ENCODE data around the gene MBOAT1.
"Not testable (repeated sequence)": the region's sequence is repeated elsewhere in the genome, so short reads cannot be mapped to it uniquely, and the experiment has no call there.

The MBOAT1 gene

DNA sequence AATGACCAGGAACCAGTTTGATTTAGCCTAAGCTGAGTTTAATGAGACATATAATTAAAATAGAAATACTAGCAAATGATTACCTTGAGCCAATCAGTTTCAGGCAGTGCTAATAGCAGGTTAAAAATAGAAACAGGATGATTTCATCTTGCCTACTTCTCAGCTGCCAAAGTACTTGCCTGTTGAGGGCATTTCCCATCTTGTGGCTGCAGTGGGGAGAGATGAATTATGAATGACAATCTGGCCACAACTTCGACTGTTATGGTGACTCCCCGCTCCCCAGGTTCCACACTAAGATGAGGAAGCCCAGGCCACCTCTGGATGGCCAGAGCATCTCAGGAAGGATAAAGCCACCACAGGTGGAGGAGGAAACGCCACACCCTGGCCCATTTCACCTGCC, 31.3 kb downstream of the MBOAT1 start:
- H3K4me3 ChIP-seq (ENCODE audit: low read length), result no peak overlapping the region
- DNase-seq (ENCODE audit: low read depth, low spot score), result no peak

DNA sequence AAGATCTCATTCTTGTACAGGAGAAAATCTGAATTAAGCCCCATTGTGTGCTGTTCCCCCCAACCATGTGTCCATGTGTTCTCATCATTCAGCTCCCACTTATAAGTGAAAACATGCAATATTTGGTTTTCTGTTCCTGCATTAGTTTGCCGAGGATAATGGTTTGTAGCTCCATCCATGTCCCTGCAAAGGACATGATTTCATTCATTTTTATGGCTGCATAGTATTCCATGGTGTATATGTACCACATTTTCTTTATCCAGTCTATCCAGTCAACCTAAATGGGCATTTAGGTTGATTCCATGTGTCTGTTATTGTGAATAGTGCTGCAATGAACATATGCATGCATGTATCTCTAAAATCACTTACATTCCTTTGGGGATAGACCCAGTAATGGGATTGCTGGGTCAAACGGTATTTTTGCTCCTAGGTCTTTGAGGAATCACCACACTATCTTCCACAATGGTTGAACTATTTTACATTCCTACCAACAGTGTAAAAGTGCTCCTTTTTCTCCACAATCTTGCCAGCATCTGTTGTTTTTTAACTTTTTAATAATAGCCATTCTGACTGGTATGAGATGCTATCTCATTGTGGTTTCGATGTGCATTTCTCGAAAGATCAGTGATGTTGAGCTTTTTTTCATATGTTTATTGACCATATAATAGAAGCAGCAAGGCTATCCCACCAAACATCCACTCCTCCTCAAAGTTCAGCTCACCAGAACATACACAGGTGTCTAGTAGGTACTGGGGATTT, 32.8 kb downstream of the MBOAT1 start:
- not testable (repeated sequence) for DNase-seq (ENCODE audit: low read depth, low spot score); H3K4me3 ChIP-seq (ENCODE audit: low read length)

DNA sequence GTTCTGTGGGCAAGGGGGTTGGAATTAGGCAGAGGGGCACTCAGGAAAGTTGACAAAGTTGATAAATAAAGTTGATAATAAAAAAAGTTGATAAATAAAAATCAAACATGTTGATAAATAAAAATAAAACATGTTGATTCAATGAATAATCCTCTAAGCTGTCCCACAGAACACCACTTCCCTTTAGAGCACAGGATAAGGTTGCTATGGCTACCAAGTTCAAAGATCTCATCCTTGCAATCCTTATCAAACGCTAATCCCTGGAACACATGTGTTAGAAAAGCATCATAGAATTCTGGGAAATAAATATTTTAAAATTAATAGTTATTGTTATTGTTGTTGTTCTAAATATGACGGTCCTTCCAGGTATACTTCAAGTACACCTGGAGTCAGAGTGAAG, 33.9 kb downstream of the MBOAT1 start:
- no peak for DNase-seq (ENCODE audit: low read depth, low spot score)
- H3K4me3 ChIP-seq (ENCODE audit: low read length), result no peak overlapping the region

DNA sequence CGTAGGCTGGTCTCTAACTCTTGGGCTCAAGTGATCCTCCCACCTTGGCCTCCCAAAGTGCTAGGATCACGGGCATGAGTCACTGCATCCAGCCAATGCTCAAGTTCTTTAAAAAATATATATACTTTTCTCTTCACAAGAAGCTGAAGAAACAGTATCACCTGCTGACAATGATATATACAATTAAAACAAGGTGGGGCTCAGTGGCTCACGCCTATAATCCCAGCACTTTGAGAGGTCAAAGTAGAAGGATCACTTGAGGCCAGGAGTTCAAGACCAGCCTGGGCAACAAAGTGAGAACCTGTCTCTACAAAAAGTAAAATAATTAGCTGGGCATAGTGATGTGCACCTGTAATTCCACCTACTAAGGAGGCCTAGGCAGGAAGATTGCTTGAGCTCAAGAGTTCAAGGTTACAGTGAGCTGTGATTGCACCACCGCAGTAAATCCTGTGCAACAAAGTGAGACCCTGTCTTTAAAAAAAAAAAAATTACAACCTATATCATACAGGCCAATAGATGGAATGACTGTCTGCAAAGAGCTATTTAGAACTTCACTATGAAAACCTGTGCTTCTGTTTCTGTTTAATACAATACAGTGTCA, 36.4 kb downstream of the MBOAT1 start:
- DNase-seq (ENCODE audit: low read depth, low spot score), result no peak
- no peak overlapping the region for H3K4me3 ChIP-seq (ENCODE audit: low read length)

DNA sequence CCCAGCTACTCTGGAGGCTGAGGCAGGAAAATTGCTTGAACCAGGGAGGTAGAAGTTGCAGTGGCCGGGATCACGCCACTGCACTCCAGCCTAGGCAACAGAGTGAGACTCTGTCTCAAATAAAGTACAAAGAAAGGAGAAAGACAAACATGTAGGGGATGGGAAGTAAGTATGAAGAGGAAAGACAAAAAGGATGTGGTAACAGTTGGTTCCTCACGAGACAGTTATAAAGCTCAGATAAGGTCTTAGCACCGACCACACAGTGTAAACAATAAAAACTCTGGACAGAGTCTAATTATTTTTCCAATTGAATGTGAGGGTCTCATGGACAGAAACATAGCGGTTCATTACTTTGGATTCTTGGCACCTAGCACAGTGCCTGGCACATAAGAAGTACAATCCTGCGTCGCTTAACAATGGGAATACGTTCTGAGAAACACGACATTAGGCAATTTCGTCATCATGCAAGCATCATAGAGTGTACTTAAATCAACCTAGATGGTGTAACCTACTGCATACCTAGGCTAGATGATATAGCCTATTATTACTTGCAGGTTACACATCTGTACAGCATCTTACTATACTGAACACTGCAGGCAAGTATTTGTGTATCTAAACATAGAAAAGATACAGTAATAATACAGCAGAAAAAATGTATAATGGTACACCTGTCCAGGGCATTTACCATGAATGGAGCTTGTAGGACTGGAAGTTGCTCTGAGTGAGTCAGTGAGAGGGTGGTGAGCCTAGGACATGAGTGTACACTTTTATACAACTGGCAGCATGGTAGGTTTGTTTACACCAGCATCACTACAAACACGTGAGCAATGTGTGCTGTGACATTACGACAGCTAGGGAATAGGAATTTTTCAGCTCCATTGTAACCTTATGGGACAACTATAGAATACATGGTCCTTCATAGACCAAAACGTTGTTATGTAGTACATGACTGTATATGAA, 38.2 kb downstream of the MBOAT1 start:
- H3K4me3 ChIP-seq (ENCODE audit: low read length), result no peak overlapping the region; the same call in 1 of the 2 replicates
- DNase-seq (ENCODE audit: low read depth, low spot score), result peak; percentile 73

DNA sequence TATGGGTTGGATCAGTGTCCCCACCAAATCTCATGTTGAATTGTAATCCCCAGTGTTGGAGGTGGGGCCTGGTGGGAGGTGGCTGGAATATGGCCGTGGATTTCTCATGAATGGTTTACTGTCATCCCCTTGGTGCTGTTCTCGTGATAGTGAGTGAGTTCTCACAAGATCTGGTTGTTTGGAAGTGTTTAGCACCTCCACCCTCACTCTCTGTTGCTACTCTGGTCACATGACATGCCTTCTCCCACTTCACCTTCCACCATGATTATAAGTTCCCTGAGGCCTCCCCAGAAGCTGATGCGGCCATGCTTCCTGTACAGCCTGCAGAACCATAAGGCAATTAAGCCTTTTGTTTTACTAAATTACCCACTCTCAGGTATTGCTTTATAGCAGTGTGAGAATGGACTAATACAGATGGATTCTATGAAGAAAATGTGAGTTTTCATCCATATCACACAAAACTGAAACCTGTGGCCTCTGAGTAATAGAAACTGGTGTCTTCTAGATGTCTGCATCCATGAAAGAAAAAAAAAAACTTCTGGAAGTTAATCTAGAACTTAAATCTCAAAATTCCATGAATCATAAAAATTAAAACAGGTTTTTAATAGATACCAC, 39.3 kb downstream of the MBOAT1 start:
- DNase-seq (ENCODE audit: low read depth, low spot score), result no peak
- no peak overlapping the region for H3K4me3 ChIP-seq (ENCODE audit: low read length)

DNA sequence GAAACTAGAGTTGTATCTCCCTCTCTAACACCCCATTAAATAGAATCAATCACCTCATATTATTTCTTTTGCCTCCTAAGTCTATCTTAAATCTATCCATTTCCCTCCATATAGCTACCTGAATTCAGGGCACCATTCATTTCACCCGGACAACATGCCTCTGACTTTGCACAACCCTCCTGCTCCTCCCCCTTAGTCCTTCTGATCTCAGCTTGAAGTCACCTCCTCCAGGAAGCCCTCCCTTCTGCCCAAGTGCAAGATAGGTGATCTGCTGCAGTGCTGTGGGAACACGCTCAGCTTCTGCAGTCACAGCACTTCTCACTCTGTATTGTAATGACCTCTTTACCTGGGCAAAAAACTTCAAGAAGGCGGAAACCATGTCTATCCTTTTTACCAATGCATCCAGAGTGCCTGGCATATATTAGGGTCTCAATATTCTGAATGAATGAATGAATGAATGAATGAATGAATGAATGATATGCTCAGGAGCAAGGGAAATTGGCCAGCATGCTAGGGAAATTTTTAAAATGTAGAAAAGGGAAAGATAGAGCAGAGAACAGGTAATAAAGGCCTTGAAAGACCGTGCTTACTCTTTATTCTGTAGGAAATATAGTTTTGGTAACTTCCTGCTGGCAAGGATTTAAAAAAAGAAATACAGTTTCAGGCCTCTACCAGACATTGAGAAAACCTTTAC, 41.7 kb downstream of the MBOAT1 start:
- DNase-seq (ENCODE audit: low read depth, low spot score), result no peak
- no peak overlapping the region for H3K4me3 ChIP-seq (ENCODE audit: low read length)

DNA sequence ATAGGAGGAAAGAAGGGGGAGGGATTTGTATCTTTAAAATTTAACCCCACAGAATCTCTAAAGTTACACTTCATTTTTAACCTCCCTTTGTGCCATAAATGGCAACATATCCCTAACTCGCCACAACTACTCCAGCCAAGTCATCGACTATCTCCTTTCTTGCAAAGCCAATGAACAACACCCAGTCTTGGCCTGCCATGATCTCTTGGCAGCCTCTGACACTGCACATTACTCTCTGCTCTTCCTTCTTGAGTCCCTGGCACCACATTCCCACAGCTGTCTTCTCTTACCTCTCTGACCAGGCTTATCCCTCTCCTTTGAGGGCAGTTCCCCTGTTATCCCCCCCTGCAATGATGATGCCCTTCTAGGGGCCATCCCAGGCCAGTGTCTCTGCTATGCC, 42.5 kb downstream of the MBOAT1 start:
- DNase-seq (ENCODE audit: low read depth, low spot score), result no peak
- no peak overlapping the region for H3K4me3 ChIP-seq (ENCODE audit: low read length)

DNA sequence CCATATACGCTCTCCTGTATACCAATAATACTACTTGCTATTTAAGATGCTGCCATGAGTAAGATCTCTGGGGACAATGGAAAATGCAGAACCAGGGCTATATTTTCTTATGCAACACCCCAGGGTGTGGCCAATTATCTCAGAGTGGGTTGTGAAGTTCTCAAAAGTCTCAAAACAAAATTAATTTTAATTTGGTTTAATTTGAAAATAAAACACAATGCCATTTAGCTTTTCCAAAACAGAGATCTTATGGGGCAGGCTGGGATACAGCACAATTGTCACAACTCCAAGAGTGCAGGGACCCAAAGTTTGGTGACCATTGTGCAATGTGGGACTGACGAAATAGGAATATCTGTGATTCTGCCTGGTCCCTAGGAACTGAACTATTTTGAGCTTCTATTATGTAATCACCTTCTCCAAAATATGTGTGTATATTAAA, 43.1 kb downstream of the MBOAT1 start:
- DNase-seq (ENCODE audit: low read depth, low spot score), result no peak
- no peak overlapping the region for H3K4me3 ChIP-seq (ENCODE audit: low read length)

DNA sequence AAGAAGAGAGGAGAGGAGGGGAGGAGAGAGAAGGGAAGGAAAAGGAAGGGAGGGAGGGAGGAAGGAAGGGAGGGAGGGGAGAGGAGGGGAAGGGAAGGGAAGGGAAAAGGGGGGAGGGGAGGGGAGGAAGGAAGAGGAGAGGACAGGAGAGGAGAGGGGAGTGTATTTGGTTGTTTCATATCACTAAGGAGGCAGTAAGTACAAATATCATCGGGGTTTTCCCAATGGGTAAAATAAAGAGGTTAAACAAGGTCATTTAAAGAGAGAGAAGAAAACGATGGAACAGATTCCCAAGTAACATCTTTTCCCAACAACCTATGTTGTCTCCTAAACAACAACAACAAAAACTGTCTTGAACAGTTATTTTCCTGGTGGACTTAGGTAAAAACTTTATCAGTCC, 43.6 kb downstream of the MBOAT1 start:
- DNase-seq (ENCODE audit: low read depth, low spot score), result no peak
- no peak overlapping the region for H3K4me3 ChIP-seq (ENCODE audit: low read length)

DNA sequence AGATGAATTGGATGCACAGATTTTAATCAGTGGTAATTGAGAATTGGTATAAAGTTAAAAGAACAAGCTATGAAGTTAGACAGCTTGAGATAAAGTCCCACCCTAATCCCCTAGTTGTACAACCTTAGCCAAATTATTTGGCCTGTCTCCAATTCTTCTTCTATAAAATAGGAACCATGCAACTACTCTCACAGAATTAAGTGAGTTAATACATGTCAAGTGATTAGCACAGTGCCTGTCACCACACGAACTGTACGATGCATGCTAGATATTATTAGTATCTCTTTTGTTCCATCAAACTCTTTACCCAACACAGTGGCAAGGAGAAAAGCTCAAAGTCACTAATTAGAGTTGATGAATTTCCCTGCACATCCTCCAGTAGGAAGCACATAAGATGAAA, 44.7 kb downstream of the MBOAT1 start:
- no peak overlapping the region for H3K4me3 ChIP-seq (ENCODE audit: low read length)
- no peak for DNase-seq (ENCODE audit: low read depth, low spot score)

DNA sequence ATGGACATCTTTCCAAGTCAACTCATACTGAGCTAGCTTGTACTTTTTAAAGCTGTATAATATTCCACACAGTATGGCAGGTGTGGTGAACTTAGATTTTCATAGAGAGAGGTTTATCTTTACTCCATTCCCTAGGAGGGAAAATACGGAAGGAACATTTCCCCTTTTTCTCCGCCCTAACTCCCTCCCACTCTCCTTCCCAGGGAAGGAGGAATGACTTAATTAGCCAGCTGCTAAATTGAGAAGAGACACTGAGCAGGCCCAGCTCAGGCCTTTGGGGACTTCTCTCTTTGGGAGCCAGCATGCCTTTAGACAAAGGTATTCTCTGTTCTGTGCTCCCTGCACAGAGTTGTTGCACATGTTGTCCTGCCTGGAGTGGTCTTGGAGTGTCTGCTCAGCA, 46.1 kb downstream of the MBOAT1 start:
- DNase-seq (ENCODE audit: low read depth, low spot score), result no peak
- no peak overlapping the region for H3K4me3 ChIP-seq (ENCODE audit: low read length)

DNA sequence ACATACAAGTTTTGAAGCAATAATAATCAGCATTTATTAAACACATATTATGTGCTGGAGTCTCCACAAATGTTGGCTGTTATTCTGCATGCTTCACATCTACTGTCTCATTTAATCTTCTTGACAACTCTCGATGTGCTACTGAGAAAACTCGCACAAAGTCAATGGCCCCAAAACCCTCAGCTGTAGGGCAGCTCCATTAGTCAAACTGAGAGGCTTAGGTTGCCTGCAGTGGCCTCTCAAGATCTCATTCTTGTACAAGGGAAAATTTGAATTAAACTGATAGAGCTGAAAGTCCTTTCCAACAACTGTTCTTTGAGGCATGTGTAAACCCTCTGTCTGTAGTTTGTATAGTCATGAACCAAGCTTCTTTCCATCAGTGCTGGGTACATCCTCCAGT, 49.8 kb downstream of the MBOAT1 start:
- no peak for DNase-seq (ENCODE audit: low read depth, low spot score)
- no peak overlapping the region for H3K4me3 ChIP-seq (ENCODE audit: low read length)

DNA sequence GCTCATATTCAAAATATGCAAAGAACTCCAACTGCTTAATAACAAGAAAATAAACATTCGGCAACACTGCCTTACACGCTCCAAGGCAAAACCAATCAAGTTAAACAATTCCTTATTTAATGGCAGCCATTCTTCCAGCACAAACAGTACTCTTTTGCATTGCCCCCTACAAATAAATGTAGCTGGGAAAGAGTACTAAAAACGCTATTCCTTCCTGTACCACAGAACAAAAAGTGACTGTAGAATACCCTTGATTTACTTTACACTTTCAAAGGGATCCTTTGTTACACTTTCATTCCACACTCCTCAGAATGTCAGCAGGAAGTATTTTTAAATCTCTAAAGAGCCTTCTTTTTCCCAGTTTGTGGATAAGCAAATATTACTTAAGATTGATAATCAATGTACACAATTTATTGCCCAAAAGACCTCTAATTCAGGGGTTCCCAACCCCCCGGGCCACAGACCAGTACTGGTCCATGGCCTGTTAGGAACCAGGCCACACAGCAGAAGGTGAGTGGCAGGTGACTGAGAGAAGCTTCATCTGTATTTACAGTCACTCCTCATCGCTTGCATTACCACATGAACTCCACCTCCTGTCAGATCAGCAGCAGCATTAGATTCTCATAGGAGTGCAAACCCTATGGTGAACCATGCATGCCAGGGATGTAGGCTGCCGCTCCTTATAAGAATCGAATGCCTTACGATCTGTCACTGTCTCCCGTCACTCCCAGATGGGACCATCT, 51.6 kb downstream of the MBOAT1 start:
- no peak for DNase-seq (ENCODE audit: low read depth, low spot score)
- no peak overlapping the region for H3K4me3 ChIP-seq (ENCODE audit: low read length)

DNA sequence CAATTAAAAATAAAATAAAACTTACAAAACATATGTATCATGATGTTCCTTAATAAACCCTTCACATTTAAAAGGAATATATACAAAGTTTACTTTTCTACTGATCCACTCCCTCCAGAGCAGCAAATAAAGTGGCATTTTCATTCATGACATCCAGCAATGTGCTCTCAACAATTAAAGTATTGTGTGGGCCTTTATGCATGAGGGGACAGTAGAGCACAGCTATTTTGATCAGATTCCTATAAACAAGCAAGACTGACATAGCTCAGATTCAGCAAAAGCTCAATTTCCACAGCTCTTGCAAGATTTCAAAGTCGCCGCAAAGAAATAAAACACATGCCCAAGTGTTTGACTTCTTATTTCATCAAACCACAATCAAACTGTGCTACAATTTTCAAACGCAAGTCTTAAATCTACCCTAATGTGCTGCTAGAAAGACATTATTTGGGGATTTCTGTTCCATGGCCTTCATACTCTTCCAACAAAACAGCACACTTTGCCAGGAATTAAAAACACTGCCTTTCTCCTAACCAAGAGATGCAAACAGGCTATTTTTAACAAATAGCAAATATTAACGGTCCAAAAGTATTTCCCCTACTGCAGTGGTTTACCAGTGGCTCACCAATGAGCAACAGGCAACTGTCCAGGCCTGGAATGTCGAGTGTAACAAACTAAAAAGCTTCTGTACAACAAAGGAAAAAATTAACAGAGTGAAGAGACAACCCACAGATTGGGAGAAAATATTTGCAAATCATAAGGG, 52.3 kb downstream of the MBOAT1 start:
- no peak for DNase-seq (ENCODE audit: low read depth, low spot score)
- no peak overlapping the region for H3K4me3 ChIP-seq (ENCODE audit: low read length)

DNA sequence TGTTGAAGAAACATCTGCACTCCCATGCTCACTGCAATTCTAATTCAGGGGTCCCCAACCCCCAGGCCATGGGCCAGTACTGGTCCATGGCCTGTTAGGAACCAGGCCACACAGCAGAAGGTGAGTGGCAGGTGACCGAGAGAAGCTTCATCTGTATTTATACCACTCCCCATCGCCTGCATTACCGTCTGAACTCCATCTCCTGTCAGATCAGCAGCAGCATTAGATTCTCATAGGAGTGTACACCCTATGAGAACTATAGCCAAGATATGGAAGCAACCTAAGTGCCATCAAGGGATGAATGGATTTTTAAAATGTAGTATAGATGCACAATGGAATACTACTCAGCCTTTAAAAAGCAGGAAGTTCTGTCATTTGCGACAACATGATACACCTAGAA, 53.2 kb downstream of the MBOAT1 start:
- H3K4me3 ChIP-seq (ENCODE audit: low read length), result no peak overlapping the region
- DNase-seq (ENCODE audit: low read depth, low spot score), result no peak

DNA sequence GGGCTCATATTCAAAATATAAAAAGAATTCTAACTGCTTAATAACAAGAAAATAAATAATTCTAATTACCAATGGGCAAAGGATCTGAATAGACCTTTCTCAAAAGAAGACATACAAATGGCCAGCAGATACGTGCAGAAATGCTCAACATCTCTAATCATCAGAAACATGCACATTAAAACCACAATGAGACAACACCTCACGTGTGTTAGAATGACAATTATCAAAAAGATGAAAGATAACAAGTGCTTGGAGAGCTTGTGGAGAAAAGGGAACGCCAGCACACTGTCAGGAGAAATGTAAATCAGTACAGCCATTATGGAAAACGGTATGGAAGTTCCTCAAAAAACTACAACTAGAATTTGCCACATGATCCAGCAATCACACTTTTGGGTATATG, 53.6 kb downstream of the MBOAT1 start:
- H3K4me3 ChIP-seq (ENCODE audit: low read length), result no peak overlapping the region
- no peak for DNase-seq (ENCODE audit: low read depth, low spot score)

DNA sequence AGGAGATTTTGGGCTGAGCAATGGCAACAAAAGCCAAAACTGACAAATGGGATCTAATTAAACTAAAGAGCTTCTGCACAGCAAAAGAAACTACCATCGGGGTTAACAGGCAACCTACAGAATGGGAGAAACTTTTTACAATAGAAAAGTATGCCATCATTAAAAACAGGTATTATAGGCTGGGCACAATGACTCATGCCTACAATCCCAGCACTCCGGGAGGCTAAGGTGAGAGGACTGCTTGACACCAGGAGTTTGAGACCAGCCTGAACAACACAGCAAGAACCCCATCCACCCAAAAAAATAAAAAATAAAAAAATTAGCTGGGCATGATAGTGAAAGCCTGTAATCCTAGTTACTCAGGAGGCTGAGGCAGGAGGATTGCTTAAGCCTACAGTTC, 55.4 kb downstream of the MBOAT1 start:
- no peak for DNase-seq (ENCODE audit: low read depth, low spot score)

More for the DNA sequence above, 55.4 kb downstream of the MBOAT1 start:
- no peak overlapping the region for H3K4me3 ChIP-seq (ENCODE audit: low read length)
